Nephron progenitor cell (in vitro differentiated cells): Measurements from ENCODE around the gene CYTH4.

Experiments
- DNase-seq: peaks from one replicate; pipeline ENCODE4 v3.0.0; 2021
- H3K27ac Mint-ChIP-seq: 2 replicates; pipeline ENCODE4 v1.8.0; 2021; ENCODE audit warnings: mild to moderate bottlenecking, moderate library complexity, mixed read lengths
- H3K27me3 Mint-ChIP-seq: 2 replicates; pipeline ENCODE4 v1.8.0; 2021; ENCODE audit warnings: mild to moderate bottlenecking, low read depth, mixed read lengths; ENCODE audit not compliant: poor library complexity
- H3K36me3 Mint-ChIP-seq: 2 replicates; pipeline ENCODE4 v1.8.0; 2021; ENCODE audit warnings: low read depth, mixed read lengths
- H3K4me1 Mint-ChIP-seq: 2 replicates; pipeline ENCODE4 v1.8.0; 2021; ENCODE audit warnings: mixed read lengths
- H3K4me3 Mint-ChIP-seq: 2 replicates; pipeline ENCODE4 v1.8.0; 2021; ENCODE audit warnings: mild to moderate bottlenecking, moderate library complexity, mixed read lengths
- H3K9me3 Mint-ChIP-seq: 2 replicates; pipeline ENCODE4 v1.8.0; 2021; ENCODE audit warnings: mild to moderate bottlenecking, moderate library complexity, mixed read lengths
- CTCF ChIP-seq: fragments of 200-600 bp; sonication (generic); IDR thresholded peaks from 2 replicates; pipeline ENCODE4 v1.5.0; 2021; ENCODE audit warnings: antibody characterized with exemption

CYTH4 gene

GRCh38 chr22:37260155-37260795 lies 22.0 kb upstream of the CYTH4 start:
- Mint-ChIP-seq H3K36me3 (no peaks in the 10 kb centered on the region), H3K9me3 (peaks cover 24% of the 10 kb centered on the region), H3K4me1 (peaks cover 32% of the 10 kb centered on the region), H3K27ac (no peak overlapping the region), H3K4me3 (no peak overlapping the region), H3K27me3 (peaks cover 75% of the 10 kb centered on the region)
- DNase-seq, result no peak
- no peak for TF ChIP-seq CTCF

GRCh38 chr22:37260901-37261336 lies 21.4 kb upstream of the CYTH4 start:
- peak; percentile 88 for TF ChIP-seq CTCF
- no peaks in the 10 kb centered on the region for H3K36me3 Mint-ChIP-seq
- no peak overlapping the region for H3K4me3 Mint-ChIP-seq
- H3K9me3 Mint-ChIP-seq, result peaks cover 27% of the 10 kb centered on the region
- no peak overlapping the region for H3K27ac Mint-ChIP-seq
- DNase-seq, result peak; percentile 71
- H3K4me1 Mint-ChIP-seq, result peaks cover 32% of the 10 kb centered on the region
- H3K27me3 Mint-ChIP-seq, result peaks cover 72% of the 10 kb centered on the region

GRCh38 chr22:37262346-37262745 lies 20.0 kb upstream of the CYTH4 start:
- peaks cover 28% of the 10 kb centered on the region for H3K9me3 Mint-ChIP-seq
- H3K4me3 Mint-ChIP-seq, result no peak overlapping the region
- no peak for DNase-seq
- no peaks in the 10 kb centered on the region for H3K36me3 Mint-ChIP-seq
- H3K27ac Mint-ChIP-seq, result no peak overlapping the region
- TF ChIP-seq CTCF, result no peak
- H3K4me1 Mint-ChIP-seq, result peaks cover 40% of the 10 kb centered on the region
- H3K27me3 Mint-ChIP-seq, result peaks cover 61% of the 10 kb centered on the region

- Mint-ChIP-seq H3K4me3 (no peak overlapping the region), H3K4me1 (peaks cover 27% of the 10 kb centered on the region), H3K27ac (no peak overlapping the region), H3K9me3 (peaks cover 28% of the 10 kb centered on the region), H3K36me3 (no peaks in the 10 kb centered on the region), H3K27me3 (peaks cover 57% of the 10 kb centered on the region)
- no peak for TF ChIP-seq CTCF
- DNase-seq, result no peak
Observed at GRCh38 chr22:37263966-37264887, 18.1 kb upstream of the CYTH4 start.

GRCh38 chr22:37266581-37267134 lies 15.7 kb upstream of the CYTH4 start:
- no peaks in the 10 kb centered on the region for H3K36me3 Mint-ChIP-seq
- H3K4me1 Mint-ChIP-seq, result peaks cover 9% of the 10 kb centered on the region
- H3K27me3 Mint-ChIP-seq, result peaks cover 57% of the 10 kb centered on the region
- DNase-seq, result no peak
- H3K4me3 Mint-ChIP-seq, result no peak overlapping the region
- H3K9me3 Mint-ChIP-seq, result peaks cover 28% of the 10 kb centered on the region
- TF ChIP-seq CTCF, result no peak
- no peak overlapping the region for H3K27ac Mint-ChIP-seq
